Spinal cord (tissue), 10 donors: ENCODE data around the gene ARID5B. TPM values are rescaled to one million over a fixed set of nuclear protein-coding genes. Genes with fewer than 3 reads are reported as not detected.

Experiments
- DNase-seq, 6 donors: peaks; one replicate each; pipeline versions ENCODE4 v3.0.0 to v3.0.0-alpha.2; 2013 to 2015; ENCODE audit warnings: low spot score in 6 of 6, low read depth in 4 of 6
- H3K27ac ChIP-seq: one replicate; pipeline ENCODE4 v1.5.1; 2013; ENCODE audit warnings: low read depth, low read length, control low read depth
- H3K27me3 ChIP-seq: one replicate; pipeline ENCODE4 v1.6.1; 2013; ENCODE audit warnings: low read length; ENCODE audit not compliant: control insufficient read depth, insufficient read depth
- H3K36me3 ChIP-seq: one replicate; pipeline ENCODE4 v1.6.1; 2013; ENCODE audit warnings: low read length; ENCODE audit not compliant: control insufficient read depth, insufficient read depth
- H3K4me1 ChIP-seq: one replicate; pipeline ENCODE4 v1.6.1; 2013; ENCODE audit warnings: low read length; ENCODE audit not compliant: control insufficient read depth, insufficient read depth
- H3K4me3 ChIP-seq: one replicate; pipeline ENCODE4 v1.5.1; 2013; ENCODE audit warnings: low read depth, low read length, control low read depth
- H3K9me3 ChIP-seq: one replicate; pipeline ENCODE4 v1.6.1; 2013; ENCODE audit warnings: low read length; ENCODE audit not compliant: control insufficient read depth, insufficient read depth
- WGBS: methylation state at CpG from one replicate; pipeline ENCODE4 v1.1.5; 2013; ENCODE audit warnings: missing lambda C conversion rate; ENCODE audit not compliant: insufficient coverage; 5-methylcytosine and 5-hydroxymethylcytosine counted together
- polyA plus RNA-seq, 2 donors: library from polyadenylated mRNA; unstranded; fragments of 120-200 nt; gene quantifications; one replicate each; pipeline ENCODE4 v1.2.1, GENCODE V29; 2013; ENCODE audit not compliant: insufficient read length in 2 of 2
- total RNA-seq, 2 donors: library from RNA; depleted of rRNA in 1 of 2; stranded (reverse); fragments of 120-200 nt in 1 of 2; fragments of >200 nt in 1 of 2; gene quantifications; one replicate each; pipeline versions ENCODE4 v1.2.3 to v1.2.4, GENCODE V29; 2013 to 2014
- donor health status: healthy.

ARID5B gene
- total and polyA plus RNA-seq, 4 donors = 9.3 to 26.4 (median 18.4) TPM

DNA sequence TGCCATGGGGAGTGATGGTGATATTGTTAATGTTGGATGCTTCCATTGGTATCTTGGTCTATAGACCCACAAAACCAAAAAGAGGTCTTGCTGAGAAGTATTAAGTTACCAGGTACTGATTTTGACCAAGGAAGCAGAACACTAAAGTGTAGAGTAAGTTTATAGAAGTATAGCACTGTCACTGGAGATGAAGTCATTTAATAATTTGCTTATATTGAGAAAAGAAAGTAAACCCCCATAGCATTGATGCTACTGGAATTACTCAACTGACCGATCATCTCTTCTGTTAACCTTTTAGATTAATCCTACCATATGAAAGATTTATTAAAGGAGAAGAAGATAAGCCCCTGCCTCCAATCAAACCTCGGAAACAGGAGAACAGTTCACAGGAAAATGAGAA, 183.9 kb downstream of the ARID5B start:
- H3K27me3 ChIP-seq = no peaks in the 10 kb centered on the region
- no peak overlapping the region for H3K27ac ChIP-seq
- peaks cover 6% of the 10 kb centered on the region for H3K4me1 ChIP-seq
- H3K9me3 ChIP-seq = no peaks in the 10 kb centered on the region
- H3K4me3 ChIP-seq = no peak overlapping the region
- peaks cover 10% of the 10 kb centered on the region for H3K36me3 ChIP-seq
- WGBS = no CpG with 5 or more reads among the region's 2 CpGs
- DNase-seq = no peak

DNA sequence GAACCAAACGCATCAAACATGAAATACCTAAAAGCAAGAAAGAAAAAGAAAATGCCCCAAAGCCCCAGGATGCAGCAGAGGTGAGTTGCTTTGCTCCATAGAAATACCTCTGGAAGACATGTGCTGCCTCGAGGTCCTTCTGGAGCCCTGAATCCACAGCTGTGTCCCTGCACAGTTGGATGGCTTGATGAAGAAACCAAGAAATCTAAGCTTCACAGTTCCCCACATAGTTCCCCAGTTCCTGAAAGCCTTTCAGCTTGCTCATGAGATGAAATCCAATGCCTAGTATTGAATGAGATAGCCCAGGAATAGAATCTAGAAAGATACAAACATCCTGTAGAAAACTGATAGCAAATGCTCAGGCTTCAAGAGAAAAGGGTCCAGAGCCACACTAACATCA, 184.3 kb downstream of the ARID5B start:
- 100% methylated on average over 2 of the region's 2 CpGs for WGBS
- Histone ChIP-seq H3K4me3 (no peak overlapping the region), H3K9me3 (no peaks in the 10 kb centered on the region), H3K4me1 (peaks cover 6% of the 10 kb centered on the region), H3K27me3 (no peaks in the 10 kb centered on the region), H3K36me3 (peaks cover 11% of the 10 kb centered on the region), H3K27ac (no peak overlapping the region)
- DNase-seq = no peak

DNA sequence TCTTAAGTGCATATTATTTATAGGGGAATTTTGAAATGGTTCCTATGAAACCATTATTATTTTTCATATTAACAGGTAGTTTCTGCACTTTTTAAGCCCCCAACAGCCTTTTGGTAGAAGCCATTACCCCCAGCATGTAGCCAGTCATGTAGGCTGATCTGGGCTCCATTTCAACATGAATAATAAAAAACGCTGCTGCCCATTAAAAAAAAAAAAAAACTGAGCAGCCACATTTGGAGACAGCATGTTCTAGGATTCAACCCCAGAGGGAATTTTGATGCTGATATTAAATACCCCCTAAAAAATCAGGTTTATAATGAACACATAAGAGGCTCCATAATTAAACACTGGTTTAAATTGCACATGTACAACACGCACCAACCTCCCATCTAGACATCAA, 185.8 kb downstream of the ARID5B start:
- Histone ChIP-seq H3K9me3 (no peaks in the 10 kb centered on the region), H3K27me3 (no peaks in the 10 kb centered on the region), H3K36me3 (peaks cover 26% of the 10 kb centered on the region), H3K4me3 (no peak overlapping the region), H3K4me1 (peaks cover 6% of the 10 kb centered on the region), H3K27ac (no peak overlapping the region)
- no CpG with 5 or more reads among the region's 2 CpGs for WGBS
- no peak for DNase-seq

DNA sequence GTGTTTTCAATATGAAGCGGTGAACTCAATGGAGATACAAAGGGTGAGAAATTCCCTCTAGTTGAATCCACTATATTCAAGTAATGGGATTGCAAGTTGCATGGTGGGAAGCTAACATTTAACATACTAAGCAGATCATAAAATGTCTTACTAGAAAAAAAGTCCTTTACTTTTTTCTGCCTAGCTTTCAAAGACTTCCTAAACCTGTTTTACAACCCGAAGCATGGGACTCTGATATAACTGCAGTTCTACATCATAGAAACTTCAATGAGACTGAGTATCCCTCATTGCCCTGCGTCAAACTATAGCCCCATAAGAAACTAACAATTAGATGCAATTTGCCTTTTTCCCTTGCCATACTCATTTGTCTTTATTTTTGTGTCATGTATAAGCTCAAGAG, 187.3 kb downstream of the ARID5B start:
- no peak for DNase-seq
- no peaks in the 10 kb centered on the region for H3K9me3 ChIP-seq
- no peak overlapping the region for H3K4me3 ChIP-seq
- H3K27ac ChIP-seq = no peak overlapping the region
- WGBS = 100% methylated on average over 1 of the region's 3 CpGs
- H3K4me1 ChIP-seq = peaks cover 3% of the 10 kb centered on the region
- peaks cover 30% of the 10 kb centered on the region for H3K36me3 ChIP-seq
- H3K27me3 ChIP-seq = no peaks in the 10 kb centered on the region

DNA sequence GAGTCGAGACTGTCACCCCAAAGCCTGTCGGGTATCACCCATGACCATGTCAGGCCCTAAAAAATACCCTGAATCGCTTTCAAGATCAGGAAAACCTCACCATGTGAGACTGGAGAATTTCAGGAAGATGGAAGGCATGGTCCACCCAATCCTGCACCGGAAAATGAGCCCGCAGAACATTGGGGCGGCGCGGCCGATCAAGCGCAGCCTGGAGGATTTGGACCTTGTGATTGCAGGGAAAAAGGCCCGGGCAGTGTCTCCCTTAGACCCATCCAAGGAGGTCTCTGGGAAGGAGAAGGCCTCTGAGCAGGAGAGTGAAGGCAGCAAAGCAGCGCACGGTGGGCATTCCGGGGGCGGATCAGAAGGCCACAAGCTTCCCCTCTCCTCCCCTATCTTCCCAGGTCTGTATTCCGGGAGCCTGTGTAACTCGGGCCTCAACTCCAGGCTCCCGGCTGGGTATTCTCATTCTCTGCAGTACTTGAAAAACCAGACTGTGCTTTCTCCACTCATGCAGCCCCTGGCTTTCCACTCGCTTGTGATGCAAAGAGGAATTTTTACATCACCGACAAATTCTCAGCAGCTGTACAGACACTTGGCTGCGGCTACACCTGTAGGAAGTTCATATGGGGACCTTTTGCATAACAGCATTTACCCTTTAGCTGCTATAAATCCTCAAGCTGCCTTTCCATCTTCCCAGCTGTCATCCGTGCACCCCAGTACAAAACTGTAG, 191.0 kb downstream of the ARID5B start:
- 100% methylated on average over 9 of the region's 22 CpGs for WGBS
- Histone ChIP-seq H3K4me1 (no peaks in the 10 kb centered on the region), H3K4me3 (no peak overlapping the region), H3K27me3 (no peaks in the 10 kb centered on the region), H3K9me3 (no peaks in the 10 kb centered on the region), H3K27ac (no peak overlapping the region), H3K36me3 (peaks cover 22% of the 10 kb centered on the region)
- no peak for DNase-seq

DNA sequence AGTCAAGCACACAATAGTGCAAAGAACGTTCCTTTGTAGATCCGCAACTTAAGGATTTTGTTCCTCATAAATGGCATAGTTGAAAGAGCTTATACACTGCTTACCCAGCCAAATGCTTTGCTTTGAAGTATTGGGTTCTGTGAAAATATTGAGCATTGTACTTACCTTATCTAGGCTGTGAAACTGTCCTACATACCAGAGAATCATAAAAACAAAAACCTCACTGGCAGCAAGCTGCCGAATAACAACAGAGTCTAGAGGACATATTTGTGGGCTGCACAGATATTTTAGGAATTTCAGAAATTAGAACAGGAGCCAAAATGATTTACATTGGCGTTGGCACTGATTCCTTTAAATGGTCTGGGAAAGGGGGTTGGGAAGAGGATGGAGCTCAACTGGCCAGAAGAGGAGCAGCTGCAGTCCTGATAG, 192.4 kb downstream of the ARID5B start:
- no peak for DNase-seq
- no peak overlapping the region for H3K4me3 ChIP-seq
- peaks cover 22% of the 10 kb centered on the region for H3K36me3 ChIP-seq
- no peaks in the 10 kb centered on the region for H3K27me3 ChIP-seq
- H3K9me3 ChIP-seq = no peaks in the 10 kb centered on the region
- no peaks in the 10 kb centered on the region for H3K4me1 ChIP-seq
- no peak overlapping the region for H3K27ac ChIP-seq
- 79% methylated on average over 2 of the region's 4 CpGs for WGBS

DNA sequence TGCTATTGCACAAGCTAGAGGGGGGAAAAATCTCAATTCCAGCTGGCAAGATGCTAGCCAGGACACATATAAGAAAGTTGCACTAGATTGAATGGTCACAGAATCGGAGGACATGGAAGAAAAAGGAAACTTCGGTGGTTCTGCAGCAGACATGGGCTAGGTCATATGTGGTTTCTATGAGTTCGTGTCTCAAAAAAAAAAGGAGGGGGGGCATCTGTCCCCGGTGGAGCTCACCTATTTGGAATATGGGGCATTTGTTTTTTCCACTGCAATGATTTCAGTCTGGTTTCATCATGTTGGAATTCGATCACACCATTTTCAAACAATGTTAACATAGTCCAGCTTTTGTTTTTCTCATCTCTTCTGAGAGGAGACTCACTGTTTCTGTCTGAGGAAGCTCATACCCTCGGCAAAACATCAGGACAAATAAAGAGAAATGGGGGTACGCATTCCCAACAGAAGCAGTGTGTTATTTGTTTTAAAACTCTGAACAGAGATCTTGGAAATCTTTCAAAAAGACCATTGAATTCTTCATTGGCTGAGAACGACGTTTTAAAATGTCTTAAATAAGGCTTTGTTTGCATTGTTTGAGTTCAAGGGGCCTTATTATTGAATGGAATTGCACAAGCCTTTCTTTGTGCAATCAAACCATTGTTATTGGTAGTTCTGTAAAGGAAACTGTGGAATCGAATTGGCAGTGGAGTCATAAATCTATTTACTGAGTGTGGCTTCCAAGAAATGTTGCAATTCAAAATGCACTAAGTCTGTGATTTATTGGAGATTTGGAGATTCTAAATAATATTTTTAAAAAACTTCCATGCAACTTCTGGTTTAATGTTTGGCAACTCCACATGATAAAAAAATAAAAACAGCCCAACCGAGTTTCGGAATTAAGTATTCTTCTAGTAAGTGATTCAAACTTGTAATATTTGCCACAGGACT, 194.0 kb downstream of the ARID5B start:
- no peak overlapping the region for H3K4me3 ChIP-seq
- H3K4me1 ChIP-seq = no peaks in the 10 kb centered on the region
- H3K36me3 ChIP-seq = peaks cover 20% of the 10 kb centered on the region
- 37% methylated on average over 6 of the region's 12 CpGs for WGBS
- H3K9me3 ChIP-seq = no peaks in the 10 kb centered on the region
- DNase-seq = peak in 1 of 6 donors; percentile 51
- H3K27me3 ChIP-seq = no peaks in the 10 kb centered on the region
- H3K27ac ChIP-seq = peak overlapping the region; percentile 45

DNA sequence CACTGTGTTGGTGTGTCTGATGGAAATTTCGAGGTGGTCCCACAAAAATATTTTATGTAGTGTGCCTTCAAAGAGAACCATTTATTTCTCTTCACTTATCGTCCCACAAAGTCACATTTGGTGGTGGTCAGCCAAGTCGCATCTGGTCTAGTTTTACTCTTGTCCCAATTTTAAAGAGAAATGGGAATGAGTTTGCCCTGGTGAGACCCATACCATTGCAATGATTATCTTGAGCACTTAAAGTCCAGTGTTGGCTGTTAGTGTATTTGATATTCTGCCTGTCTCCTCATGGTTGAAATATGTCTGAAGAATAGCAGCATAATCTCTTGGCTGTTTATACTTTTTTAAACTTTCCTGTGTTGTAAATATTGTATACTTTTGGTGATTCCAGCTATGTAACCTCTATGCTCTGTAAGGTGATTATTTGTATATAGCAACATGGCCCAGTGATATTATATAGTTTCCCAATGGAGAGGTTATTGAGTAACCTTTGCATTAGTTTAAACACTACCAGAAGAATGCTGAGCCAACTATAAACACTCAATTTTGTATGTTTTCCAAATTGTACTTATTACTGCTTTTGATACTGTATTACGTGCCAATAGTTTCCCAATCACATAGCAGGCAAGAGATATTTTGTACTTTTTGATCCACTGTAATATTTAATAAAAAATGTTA, 194.9 kb downstream of the ARID5B start:
- Histone ChIP-seq H3K27ac (no peak overlapping the region), H3K9me3 (no peaks in the 10 kb centered on the region), H3K36me3 (peaks cover 14% of the 10 kb centered on the region), H3K4me3 (no peak overlapping the region), H3K4me1 (no peaks in the 10 kb centered on the region), H3K27me3 (no peaks in the 10 kb centered on the region)
- 100% methylated on average over 1 of the region's 4 CpGs for WGBS
- no peak for DNase-seq

DNA sequence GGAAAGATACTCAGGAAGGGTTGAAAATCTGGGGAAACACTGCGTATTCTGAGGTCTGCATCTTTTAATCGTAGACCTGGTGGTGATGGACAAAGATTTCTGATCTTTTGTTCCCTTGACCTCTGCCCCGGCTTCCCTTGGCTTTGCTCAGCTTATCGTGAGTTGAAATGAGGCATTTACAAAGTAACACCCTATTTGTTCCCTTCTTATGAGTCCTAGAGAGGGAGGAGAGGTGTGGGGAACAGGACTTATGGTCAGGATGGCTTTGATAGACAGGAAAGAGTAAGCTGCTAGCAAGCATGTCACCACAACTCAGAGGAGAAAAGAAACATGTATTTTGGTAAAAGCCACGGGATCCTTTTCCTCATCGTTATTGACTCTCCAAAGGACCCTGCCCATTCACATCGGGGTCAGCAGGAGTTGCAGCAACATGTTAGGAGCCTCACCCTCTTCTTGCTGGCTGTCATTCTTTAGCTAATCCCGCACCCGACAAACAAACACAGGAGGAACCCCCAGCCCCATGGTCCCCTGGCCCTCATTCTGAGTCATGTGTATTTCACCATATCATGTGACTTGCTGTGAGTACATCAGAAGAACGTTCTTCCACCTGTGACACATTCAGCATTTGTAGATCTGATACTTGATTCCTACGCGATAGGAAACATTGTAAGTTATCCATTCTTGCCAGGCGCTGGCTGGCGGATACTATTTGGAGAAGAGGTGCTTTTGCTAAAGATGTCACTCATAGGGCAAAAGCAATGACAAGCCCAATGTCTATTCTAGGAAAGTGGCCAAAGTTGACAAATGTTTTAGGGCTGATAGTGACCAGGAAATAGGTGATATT, 197.0 kb downstream of the ARID5B start:
- 95% methylated on average over 9 of the region's 14 CpGs for WGBS
- Histone ChIP-seq H3K27me3 (no peaks in the 10 kb centered on the region), H3K4me3 (no peak overlapping the region), H3K27ac (no peak overlapping the region), H3K9me3 (no peaks in the 10 kb centered on the region), H3K36me3 (no peaks in the 10 kb centered on the region), H3K4me1 (no peaks in the 10 kb centered on the region)
- no peak for DNase-seq
